H9 (cell line): Measurements from ENCODE around the gene MYO7B. TPM values are rescaled to one million over a fixed set of nuclear protein-coding genes. Genes with fewer than 3 reads are reported as not detected.

ENCODE experiments used
- DNase-seq: peaks from one replicate; pipeline ENCODE4 v3.0.0-alpha.2; 2017
- H2AFZ ChIP-seq: one replicate; pipeline ENCODE4 v1.6.1; 2013; ENCODE audit warnings: mild to moderate bottlenecking, low read length, control low read depth, moderate library complexity
- H2AK5ac ChIP-seq: 2 replicates; pipeline ENCODE4 v1.6.1; 2013; ENCODE audit warnings: low read length, control low read depth, mixed read lengths; ENCODE audit not compliant: insufficient read length
- H2BK120ac ChIP-seq: one replicate; pipeline ENCODE4 v1.6.1; 2013; ENCODE audit warnings: low read depth, mild to moderate bottlenecking, low read length, control low read depth, inconsistent platforms; ENCODE audit not compliant: poor library complexity, severe bottlenecking
- H2BK12ac ChIP-seq: 2 replicates; pipeline ENCODE4 v1.6.1; 2013; ENCODE audit warnings: low read length, control low read depth, mixed read lengths, low read depth; ENCODE audit not compliant: insufficient read length
- H2BK15ac ChIP-seq: 2 replicates; pipeline ENCODE4 v1.6.1; 2013; ENCODE audit warnings: low read depth, low read length, control low read depth
- H2BK20ac ChIP-seq: one replicate; pipeline ENCODE4 v1.6.1; 2013; ENCODE audit warnings: low read depth, mild to moderate bottlenecking, low read length, control low read depth, inconsistent platforms; ENCODE audit not compliant: poor library complexity, severe bottlenecking
- H2BK5ac ChIP-seq: 2 replicates; pipeline ENCODE4 v1.6.1; 2013; ENCODE audit warnings: low read length, control low read depth, mixed read lengths; ENCODE audit not compliant: insufficient read length
- H3K14ac ChIP-seq: 2 replicates; pipeline ENCODE4 v1.6.1; 2013; ENCODE audit warnings: low read length, control low read depth; ENCODE audit not compliant: insufficient read depth
- H3K18ac ChIP-seq: 2 replicates; pipeline ENCODE4 v1.6.1; 2013; ENCODE audit warnings: low read depth, mild to moderate bottlenecking, mixed read lengths, low read length, control low read depth; ENCODE audit not compliant: insufficient read length
- H3K23ac ChIP-seq: 2 replicates; pipeline ENCODE4 v1.6.1; 2013; ENCODE audit warnings: low read length, control low read depth, mixed read lengths, low read depth; ENCODE audit not compliant: insufficient read length
- H3K23me2 ChIP-seq: 2 replicates; pipeline ENCODE4 v1.6.1; 2013; ENCODE audit warnings: low read depth, mild to moderate bottlenecking, mixed read lengths, low read length, control low read depth; ENCODE audit not compliant: insufficient read length, poor library complexity, severe bottlenecking
- H3K27ac ChIP-seq: 2 replicates; pipeline ENCODE4 v1.5.1; 2013; ENCODE audit warnings: low read length, control low read depth, mixed read lengths, low read depth; ENCODE audit not compliant: insufficient read length
- H3K27me3 ChIP-seq: 2 replicates; pipeline ENCODE4 v1.6.1; 2013; ENCODE audit warnings: low read length, control low read depth, inconsistent platforms; ENCODE audit not compliant: insufficient read depth
- H3K4ac ChIP-seq: 2 replicates; pipeline ENCODE4 v1.6.1; 2013; ENCODE audit warnings: low read depth, mild to moderate bottlenecking, control low read depth, inconsistent platforms, low read length, moderate library complexity
- H3K4me1 ChIP-seq: 2 replicates; pipeline ENCODE4 v1.6.1; 2013; ENCODE audit warnings: low read length, control low read depth, inconsistent platforms; ENCODE audit not compliant: insufficient read depth
- H3K4me2 ChIP-seq: 2 replicates; pipeline ENCODE4 v1.6.1; 2013; ENCODE audit warnings: low read length, control low read depth, mixed read lengths; ENCODE audit not compliant: insufficient read length, insufficient read depth
- H3K56ac ChIP-seq: 2 replicates; pipeline ENCODE4 v1.6.1; 2013; ENCODE audit warnings: low read depth, mild to moderate bottlenecking, mixed read lengths, low read length, control low read depth; ENCODE audit not compliant: insufficient read length
- H3K79me1 ChIP-seq: 2 replicates; pipeline ENCODE4 v1.6.1; 2013; ENCODE audit warnings: low read depth, mild to moderate bottlenecking, moderate library complexity, low read length, control low read depth, inconsistent platforms; ENCODE audit not compliant: insufficient read depth, poor library complexity, severe bottlenecking
- H3K79me2 ChIP-seq: 2 replicates; pipeline ENCODE4 v1.6.1; 2013; ENCODE audit warnings: low read length, control low read depth, inconsistent platforms; ENCODE audit not compliant: insufficient read depth
- H3K9ac ChIP-seq: 2 replicates; pipeline ENCODE4 v1.6.1; 2013; ENCODE audit warnings: low read length, control low read depth, mixed read lengths; ENCODE audit not compliant: insufficient read length; ENCODE audit errors: extremely low read depth
- H3K9me3 ChIP-seq: one replicate; pipeline ENCODE4 v1.6.1; 2013; ENCODE audit warnings: low read depth, low read length, inconsistent platforms; ENCODE audit not compliant: control insufficient read depth
- H3T11ph ChIP-seq: one replicate; pipeline ENCODE4 v1.6.1; 2013; ENCODE audit warnings: mild to moderate bottlenecking, low read length, control low read depth, inconsistent platforms
- H4K20me1 ChIP-seq: one replicate; pipeline ENCODE4 v1.6.1; 2013; ENCODE audit not compliant: control insufficient read depth, insufficient read length, insufficient read depth
- H4K5ac ChIP-seq: 2 replicates; pipeline ENCODE4 v1.6.1; 2013; ENCODE audit warnings: low read depth, mild to moderate bottlenecking, mixed read lengths, low read length, control low read depth; ENCODE audit not compliant: insufficient read length
- H4K8ac ChIP-seq: replicated peaks from 2 replicates; pipeline ENCODE4 v1.6.1; 2013; ENCODE audit warnings: low read length, control low read depth, mixed read lengths, low read depth; ENCODE audit not compliant: insufficient read length
- H4K91ac ChIP-seq: 2 replicates; pipeline ENCODE4 v1.6.1; 2013; ENCODE audit warnings: low read depth, mild to moderate bottlenecking, moderate library complexity, mixed read lengths, low read length, control low read depth; ENCODE audit not compliant: insufficient read length
- H3K27ac Mint-ChIP-seq, 3 experiments: 2 replicates in 2 of 3; 3 replicates in 1 of 3; pipeline ENCODE4 v1.8.0; 2020 to 2021; ENCODE audit warnings: mixed read lengths in 3 of 3, mild to moderate bottlenecking in 1 of 3, moderate library complexity in 1 of 3
- H3K27me3 Mint-ChIP-seq: 2 replicates; pipeline ENCODE4 v1.8.0; 2021; ENCODE audit warnings: low read depth, mild to moderate bottlenecking, moderate library complexity, mixed read lengths
- H3K36me3 Mint-ChIP-seq, 3 experiments: 2 replicates in 2 of 3; 3 replicates in 1 of 3; pipeline ENCODE4 v1.8.0; 2020 to 2021; ENCODE audit warnings: low read depth in 3 of 3, mixed read lengths in 3 of 3; ENCODE audit not compliant: insufficient read depth in 1 of 3
- H3K4me1 Mint-ChIP-seq, 2 experiments: 2 replicates each; pipeline ENCODE4 v1.8.0; 2020; ENCODE audit warnings: mixed read lengths in 2 of 2
- H3K4me3 Mint-ChIP-seq, 2 experiments: 2 replicates in 1 of 2; 3 replicates in 1 of 2; pipeline ENCODE4 v1.8.0; 2020 to 2021; ENCODE audit warnings: mild to moderate bottlenecking in 2 of 2, mixed read lengths in 2 of 2, moderate library complexity in 1 of 2
- H3K9me3 Mint-ChIP-seq, 2 experiments: 2 replicates in 1 of 2; 3 replicates in 1 of 2; pipeline ENCODE4 v1.8.0; 2020; ENCODE audit warnings: mild to moderate bottlenecking in 2 of 2, mixed read lengths in 2 of 2, moderate library complexity in 1 of 2
- CTCF ChIP-seq: fragments of 200-600 bp; sonication (generic); conservative IDR thresholded peaks from 3 replicates; pipeline ENCODE4 v1.8.0; 2021; ENCODE audit warnings: antibody characterized with exemption, mild to moderate bottlenecking
- WGBS: extraction: QIAGEN DNeasy Blood & Tissue Kit; methylation state at CpG from one replicate; pipeline ENCODE4 v1.1.7; 2013; ENCODE audit warnings: missing lambda C conversion rate, low lambda C conversion rate, mixed read lengths; ENCODE audit not compliant: insufficient read length; ENCODE audit errors: extremely low coverage; 5-methylcytosine and 5-hydroxymethylcytosine counted together
- total RNA-seq: library from RNA; stranded (reverse); gene quantifications from 2 replicates; pipeline ENCODE4 v1.2.1, GENCODE V29; 2021

The MYO7B gene
- total RNA-seq, 1 experiment from 2014 or later: not detected

- Histone ChIP-seq H4K20me1 (no peaks in the 10 kb centered on the region), H3K4me2 (no peak overlapping the region), H2AK5ac (no peak overlapping the region), H3K4me1 (no peaks in the 10 kb centered on the region), H3K18ac (no peak overlapping the region), H2BK5ac (no peak overlapping the region), H3K27me3 (no peaks in the 10 kb centered on the region), H3K14ac (no peak overlapping the region), H3K4ac (no peak overlapping the region), H3K79me1 (peaks cover 2% of the 10 kb centered on the region), H4K91ac (no peak overlapping the region), H2BK20ac (no peak overlapping the region), H3K23ac (no peak overlapping the region), H3K9ac (no peak overlapping the region), H3K27ac (no peak overlapping the region), H2AFZ (no peak overlapping the region), H3K23me2 (no peaks in the 10 kb centered on the region), H2BK15ac (no peak overlapping the region), H3K9me3 (no peaks in the 10 kb centered on the region), H4K5ac (no peak overlapping the region), H3K56ac (no peak overlapping the region), H2BK120ac (no peak overlapping the region), H2BK12ac (no peak overlapping the region), H3T11ph (no peak overlapping the region), H3K79me2 (peaks cover 29% of the 10 kb centered on the region), H4K8ac (no peak overlapping the region)
- H3K27me3 Mint-ChIP-seq: no peaks in the 10 kb centered on the region
- no peak for TF ChIP-seq CTCF
- no peak for DNase-seq
- H3K27ac Mint-ChIP-seq: no peak overlapping the region
- peaks cover 27 to 45% (median 42%) of the 10 kb centered on the region in 3 experiments; a peak in 6 of 7 replicates for H3K36me3 Mint-ChIP-seq
- no peak overlapping the region for H3K4me3 Mint-ChIP-seq
- WGBS: no CpG with 5 or more reads among the region's 1 CpG
- peaks cover 0 to 5% of the 10 kb centered on the region in 2 experiments; a peak in 1 of 4 replicates for H3K4me1 Mint-ChIP-seq
- no peaks in the 10 kb centered on the region for H3K9me3 Mint-ChIP-seq
Measured at GRCh38 chr2:127506510-127506909, 29.0 kb upstream of the MYO7B start.
